ENCODE data around the gene POLDIP2.
A peak's percentile ranks its signal among the peaks of the same experiment; 100 is the strongest.

Gene POLDIP2

GRCh38 chr17:28390141-28390540 is 32.8 kb upstream of the POLDIP2 start:
- no peak for DNase-seq

- no peak for DNase-seq
Measured at GRCh38 chr17:28388106-28388505, 30.8 kb upstream of the POLDIP2 start.

DNA sequence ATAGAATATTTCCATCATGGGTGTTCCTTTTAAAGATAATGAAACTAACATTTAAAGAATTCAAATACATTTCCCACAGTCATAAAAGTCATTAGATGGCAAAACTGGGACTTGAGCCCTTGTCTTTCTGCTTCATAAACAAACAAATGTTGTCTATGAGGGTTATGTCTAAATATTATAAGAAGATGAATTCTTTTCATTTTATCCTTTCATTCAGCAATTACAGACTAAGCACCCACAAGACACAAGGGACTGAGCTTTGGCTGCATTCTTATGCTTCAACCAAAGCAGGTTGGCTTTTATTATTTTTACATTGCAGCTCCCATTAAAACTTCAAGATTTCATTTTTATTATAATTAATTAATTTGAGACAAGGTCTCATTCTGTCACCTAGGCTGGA is 29.1 kb upstream of the POLDIP2 start:
- DNase-seq = no peak

DNA sequence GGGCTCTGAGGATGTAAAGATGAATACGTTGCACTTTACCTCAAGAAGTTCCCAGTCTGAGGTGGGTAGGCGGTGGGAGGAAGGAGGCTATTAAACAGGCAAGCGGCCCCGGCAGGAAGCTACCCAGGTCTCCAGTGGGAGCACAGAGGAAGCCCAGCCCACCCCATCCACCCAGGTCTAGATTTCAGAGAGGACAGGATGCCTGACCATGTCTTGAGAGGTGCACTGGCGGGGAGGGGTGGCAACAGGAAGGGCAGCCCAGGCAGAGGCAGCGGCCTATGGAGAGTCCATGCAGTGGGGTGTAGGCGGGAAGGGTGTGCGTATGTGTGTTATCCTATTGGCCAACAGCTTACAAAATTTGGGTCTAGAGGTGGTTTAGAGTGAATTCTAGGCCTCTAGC is 28.1 kb upstream of the POLDIP2 start:
- DNase-seq = no peak

- DNase-seq = no peak
Measured at GRCh38 chr17:28385037-28385400, 27.7 kb upstream of the POLDIP2 start.

DNA sequence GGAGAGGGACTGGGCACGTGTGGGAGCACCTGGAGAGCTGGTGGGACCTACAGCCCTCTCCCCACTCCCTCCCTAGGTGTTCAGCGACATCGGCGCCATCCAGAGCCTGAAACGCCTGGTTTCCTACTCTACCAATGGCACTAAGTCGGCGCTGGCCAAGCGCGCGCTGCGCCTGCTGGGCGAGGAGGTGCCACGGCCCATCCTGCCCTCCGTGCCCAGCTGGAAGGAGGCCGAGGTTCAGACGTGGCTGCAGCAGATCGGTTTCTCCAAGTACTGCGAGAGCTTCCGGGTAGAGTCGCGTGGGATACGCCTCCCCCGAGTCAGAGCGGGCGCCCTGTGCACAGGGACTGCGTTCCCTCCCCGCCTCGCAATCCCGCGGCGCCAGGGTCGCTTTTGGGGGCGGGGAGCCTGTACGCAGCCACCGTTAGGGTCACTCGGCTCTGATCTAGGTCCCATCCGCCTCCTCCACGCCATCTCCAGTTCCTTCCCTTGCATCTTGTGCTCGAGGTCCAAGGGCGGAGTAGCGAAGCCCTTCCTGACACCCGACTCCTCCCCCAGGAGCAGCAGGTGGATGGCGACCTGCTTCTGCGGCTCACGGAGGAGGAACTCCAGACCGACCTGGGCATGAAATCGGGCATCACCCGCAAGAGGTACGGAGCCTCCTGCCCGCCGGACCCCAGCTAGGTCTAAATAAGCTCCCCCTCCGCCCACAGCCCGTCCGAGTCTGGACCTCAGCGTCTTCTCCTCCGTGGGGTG is 27.1 kb upstream of the POLDIP2 start:
- peak; percentile 53 for DNase-seq

DNA sequence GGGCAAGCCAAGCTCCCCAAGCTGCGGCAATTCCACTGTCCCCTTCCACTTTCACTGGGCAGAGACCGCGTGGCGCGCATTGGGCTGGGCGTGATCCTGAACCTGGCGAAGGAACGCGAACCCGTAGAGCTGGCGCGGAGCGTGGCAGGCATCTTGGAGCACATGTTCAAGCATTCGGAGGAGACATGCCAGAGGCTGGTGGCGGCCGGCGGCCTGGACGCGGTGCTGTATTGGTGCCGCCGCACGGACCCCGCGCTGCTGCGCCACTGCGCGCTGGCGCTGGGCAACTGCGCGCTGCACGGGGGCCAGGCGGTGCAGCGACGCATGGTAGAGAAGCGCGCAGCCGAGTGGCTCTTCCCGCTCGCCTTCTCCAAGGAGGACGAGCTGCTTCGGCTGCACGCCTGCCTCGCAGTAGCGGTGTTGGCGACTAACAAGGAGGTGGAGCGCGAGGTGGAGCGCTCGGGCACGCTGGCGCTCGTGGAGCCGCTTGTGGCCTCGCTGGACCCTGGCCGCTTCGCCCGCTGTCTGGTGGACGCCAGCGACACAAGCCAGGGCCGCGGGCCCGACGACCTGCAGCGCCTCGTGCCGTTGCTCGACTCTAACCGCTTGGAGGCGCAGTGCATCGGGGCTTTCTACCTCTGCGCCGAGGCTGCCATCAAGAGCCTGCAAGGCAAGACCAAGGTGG is 24.0 kb upstream of the POLDIP2 start:
- no peak for DNase-seq

- DNase-seq = no peak
Measured at GRCh38 chr17:28379814-28380801, 22.8 kb upstream of the POLDIP2 start.

DNA sequence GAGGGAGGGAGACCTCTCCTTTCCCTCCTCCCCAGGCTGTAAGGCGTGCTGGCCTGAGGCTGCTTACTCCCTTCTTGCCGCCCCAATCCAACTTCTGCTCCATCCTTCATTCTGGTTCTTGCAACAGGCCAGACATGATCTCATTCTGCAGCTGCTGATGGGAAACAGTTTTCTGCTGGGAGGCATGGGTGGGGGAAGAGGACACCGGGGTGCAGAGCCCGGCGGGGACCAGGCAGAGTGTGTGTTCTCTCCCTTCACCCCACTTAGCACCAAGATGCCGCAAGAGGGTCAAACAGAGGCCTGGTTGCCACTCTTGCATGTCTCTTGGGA is 15.6 kb upstream of the POLDIP2 start:
- DNase-seq = no peak

- no peak for DNase-seq
Measured at GRCh38 chr17:28372203-28372944, 15.0 kb upstream of the POLDIP2 start.

GRCh38 chr17:28371245-28372202 is 14.2 kb upstream of the POLDIP2 start, which contains the start of gene SARM1:
TSS of gene SARM1 (plus strand) at chr17:28371694. CDS start at chr17:28372033, 339 bp downstream.
- peak; percentile 77 for DNase-seq

- no peak for DNase-seq
Measured at GRCh38 chr17:28370744-28371103, 13.4 kb upstream of the POLDIP2 start.

DNA sequence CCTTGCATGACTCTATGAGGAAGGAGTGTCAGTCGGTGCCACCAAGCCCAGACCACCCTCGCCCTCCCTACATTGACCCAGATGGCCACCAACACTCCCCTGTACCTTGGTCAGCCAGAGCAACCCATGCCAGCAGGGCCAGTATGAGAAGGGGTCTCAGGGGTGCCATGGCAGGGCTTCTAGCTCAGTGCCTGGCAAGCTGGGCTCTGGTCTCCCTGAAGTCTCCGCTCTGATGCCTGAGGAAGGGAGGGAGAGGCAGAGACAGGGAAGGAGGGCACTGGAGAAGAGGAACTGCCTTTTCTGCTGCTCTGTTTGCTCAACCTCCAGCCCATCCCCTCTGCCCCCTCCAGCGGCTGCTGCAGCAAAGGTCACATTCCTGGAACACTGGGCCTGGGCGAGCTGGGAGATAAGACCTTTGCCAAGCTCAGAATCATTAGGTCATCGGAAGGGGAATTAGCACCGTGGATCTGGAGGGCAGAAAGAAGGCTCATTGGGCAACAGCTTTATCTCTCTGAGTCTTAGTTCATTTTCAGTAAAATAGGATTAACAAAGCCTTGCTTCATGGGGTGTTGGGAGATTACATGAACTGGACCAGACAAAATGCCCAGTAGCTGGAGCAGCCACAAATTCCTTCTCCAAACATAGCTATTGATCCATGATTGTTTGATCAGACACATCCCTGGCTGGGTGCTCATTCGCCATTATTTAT is 12.9 kb upstream of the POLDIP2 start, which contains the start of gene VTN:
TSS of gene VTN (minus strand) at position 273 of the 709 bp plus-strand sequence. CDS start at position 169, 104 bp downstream.
- no peak for DNase-seq

DNA sequence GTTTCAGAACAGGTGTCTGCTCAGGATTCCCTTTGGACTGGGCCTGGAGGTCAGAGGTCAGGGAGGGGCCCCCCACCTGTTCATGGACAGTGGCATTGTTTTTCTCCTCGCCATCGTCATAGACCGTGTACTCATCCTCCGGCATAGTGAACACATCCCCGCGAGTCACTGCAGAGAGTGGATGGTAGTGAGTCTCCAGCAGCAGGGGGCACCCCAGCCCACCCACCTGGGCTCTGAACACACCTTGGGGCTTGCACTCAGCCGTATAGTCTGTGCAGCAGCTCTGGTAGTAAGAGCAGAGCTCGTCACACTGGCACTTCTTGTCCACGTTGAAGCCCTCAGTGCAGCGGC is 12.3 kb upstream of the POLDIP2 start:
- DNase-seq = no peak

GRCh38 chr17:28368915-28369683 is 11.8 kb upstream of the POLDIP2 start:
- no peak for DNase-seq

DNA sequence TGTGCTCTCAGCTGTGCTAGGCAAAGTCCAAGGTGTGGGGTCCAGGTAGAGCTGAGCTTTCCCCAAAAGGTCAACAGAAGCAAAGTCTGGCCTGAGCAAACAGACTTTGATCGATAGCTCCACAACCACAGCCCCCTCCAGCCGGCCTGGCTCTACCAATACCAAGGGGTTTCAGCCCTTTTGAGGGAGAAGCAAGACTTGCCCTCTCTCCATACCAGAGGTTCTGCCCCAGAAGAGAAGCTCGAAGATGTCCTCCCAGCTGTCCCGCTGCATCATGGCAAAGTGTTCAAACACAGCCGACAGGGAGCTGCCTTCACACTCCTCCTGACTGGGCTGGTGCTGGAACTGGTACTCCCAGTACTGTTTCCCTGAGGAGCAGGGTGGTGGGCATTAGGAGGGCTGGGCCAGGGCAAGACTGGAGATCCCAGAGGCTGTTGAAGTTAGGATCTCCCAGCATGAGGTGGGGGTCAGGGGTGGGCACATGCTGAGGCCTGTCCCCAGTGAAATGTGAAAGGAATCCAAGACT is 11.0 kb upstream of the POLDIP2 start:
- no peak for DNase-seq

GRCh38 chr17:28367641-28368305 is 10.4 kb upstream of the POLDIP2 start:
- DNase-seq = no peak

- DNase-seq = no peak
Measured at GRCh38 chr17:28366605-28367004, 9.3 kb upstream of the POLDIP2 start.

DNA sequence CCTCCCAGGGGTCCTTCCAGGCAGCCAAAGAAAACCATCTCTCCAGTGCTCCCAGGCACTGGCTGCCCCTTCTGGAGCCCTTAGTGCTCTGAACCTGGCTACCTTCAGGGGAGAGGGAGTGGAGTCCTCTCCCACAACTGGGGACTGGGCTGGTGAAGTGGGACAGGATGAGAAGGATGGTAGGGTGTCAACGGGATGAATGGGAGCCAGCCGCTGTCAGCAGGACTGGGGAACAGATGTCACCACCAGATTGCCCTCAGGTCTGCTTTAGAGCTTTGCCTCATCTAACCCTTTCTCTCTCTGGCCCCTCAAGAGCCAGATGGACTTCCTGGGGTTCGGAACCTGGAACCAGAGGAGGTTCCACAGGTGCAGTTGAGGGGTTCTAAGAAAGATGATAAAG is 8.2 kb upstream of the POLDIP2 start:
- no peak for DNase-seq
